HepG2 (cell line): Measurements from ENCODE around the gene MT1F. TPM values are rescaled to one million over a fixed set of nuclear protein-coding genes. Genes with fewer than 3 reads are reported as not detected.

Experiments used
- CBFB ChIP-seq: sonication (generic); formaldehyde crosslinking; IDR thresholded peaks from 2 replicates; pipeline ENCODE4 v1.4.0; 2020; ENCODE audit warnings: missing genetic modification reagents
- HNF1A ChIP-seq, 2 experiments: sonication (generic) in 1 of 2; formaldehyde crosslinking in 1 of 2; IDR thresholded peaks; 2 replicates each; pipeline versions ENCODE4 v1.4.0 to v1.6.1; 2016 to 2020; ENCODE audit warnings: borderline replicate concordance in 1 of 2, low read depth in 1 of 2, mild to moderate bottlenecking in 1 of 2, missing genetic modification reagents in 1 of 2
- KDM3A ChIP-seq: IDR thresholded peaks from 2 replicates; pipeline ENCODE4 v1.6.1; 2018; ENCODE audit warnings: low read depth, missing compliant biosample characterization
- POLR2AphosphoS5 ChIP-seq: IDR thresholded peaks from 2 replicates; pipeline ENCODE4 v1.6.1; 2012; ENCODE audit warnings: low read depth, low read length
- RCOR2 ChIP-seq: IDR thresholded peaks from 2 replicates; pipeline ENCODE4 v1.6.1; 2016; ENCODE audit warnings: missing biosample characterization, missing genetic modification reagents
- RNF219 ChIP-seq: sonication (generic); formaldehyde crosslinking; IDR thresholded peaks from 2 replicates; pipeline ENCODE4 v1.5.0; 2020; ENCODE audit warnings: mild to moderate bottlenecking, missing genetic modification reagents
- SP1 ChIP-seq, 2 experiments: fragments of 450-650 bp in 1 of 2; sonication (generic) in 1 of 2; formaldehyde crosslinking in 1 of 2; IDR thresholded peaks; 2 replicates each; pipeline versions ENCODE4 v1.4.0 to v1.6.1; 2016 to 2020; ENCODE audit warnings: missing genetic modification reagents in 1 of 2
- SRY ChIP-seq: sonication (generic); formaldehyde crosslinking; IDR thresholded peaks from 2 replicates; pipeline ENCODE4 v1.8.0; 2022; ENCODE audit warnings: mild to moderate bottlenecking, missing genetic modification reagents
- TEAD2 ChIP-seq: sonication (generic); formaldehyde crosslinking; IDR thresholded peaks from 2 replicates; pipeline ENCODE4 v1.9.0; 2021; ENCODE audit warnings: missing genetic modification reagents
- XRCC5 ChIP-seq: fragments of 200-400 bp; formaldehyde crosslinking; optimal IDR thresholded peaks from 2 replicates; pipeline ENCODE3; 2017; ENCODE audit warnings: mild to moderate bottlenecking, low read length
- ZBTB38 ChIP-seq: sonication (generic); formaldehyde crosslinking; IDR thresholded peaks from 2 replicates; pipeline ENCODE4 v1.5.1; 2020; ENCODE audit warnings: mild to moderate bottlenecking, missing genetic modification reagents
- ZBTB46 ChIP-seq: sonication (generic); formaldehyde crosslinking; IDR thresholded peaks from 2 replicates; pipeline ENCODE4 v1.4.0; 2020; ENCODE audit warnings: mild to moderate bottlenecking, missing genetic modification reagents, borderline replicate concordance
- ZNF17 ChIP-seq: sonication (generic); formaldehyde crosslinking; IDR thresholded peaks from 2 replicates; pipeline ENCODE4 v1.5.0; 2020; ENCODE audit warnings: mild to moderate bottlenecking, missing genetic modification reagents
- ZNF572 ChIP-seq: sonication (generic); formaldehyde crosslinking; IDR thresholded peaks from 2 replicates; pipeline ENCODE4 v1.5.1; 2020; ENCODE audit warnings: mild to moderate bottlenecking, missing genetic modification reagents
- ZNF576 ChIP-seq: sonication (generic); formaldehyde crosslinking; IDR thresholded peaks from 2 replicates; pipeline ENCODE4 v1.4.0; 2020; ENCODE audit warnings: mild to moderate bottlenecking, missing genetic modification reagents
- ZNF597 ChIP-seq: sonication (generic); formaldehyde crosslinking; IDR thresholded peaks from 2 replicates; pipeline ENCODE4 v1.5.0; 2020; ENCODE audit warnings: missing genetic modification reagents
- ZNF772 ChIP-seq: sonication (generic); formaldehyde crosslinking; IDR thresholded peaks from 2 replicates; pipeline ENCODE4 v1.5.0; 2020; ENCODE audit warnings: mild to moderate bottlenecking, missing genetic modification reagents
- ZSCAN12 ChIP-seq: sonication (generic); formaldehyde crosslinking; IDR thresholded peaks from 2 replicates; pipeline ENCODE4 v1.9.0; 2021; ENCODE audit warnings: mild to moderate bottlenecking, missing genetic modification reagents
- polyA plus RNA-seq, 8 experiments: library from polyadenylated mRNA; depleted of rRNA in 3 of 8; stranded (reverse) in 7 of 8; unstranded in 1 of 8; fragments of >200 nt; fragmentation: Illumina TruSeq in 4 of 8; extraction: Trizol in 4 of 8; gene quantifications; 2 replicates each; pipeline versions ENCODE4 v1.2.1 to v1.2.3, GENCODE V29; 2011 to 2016; ENCODE audit warnings: low read depth in 4 of 8, missing spikeins in 1 of 8, mixed read lengths in 1 of 8; ENCODE audit not compliant: insufficient read depth in 1 of 8
- total RNA-seq, 5 experiments: library from RNA; depleted of rRNA; stranded (reverse); fragments of >200 nt; fragmentation: Illumina TruSeq; extraction: Trizol; gene quantifications; 2 replicates each; pipeline ENCODE4 v1.2.3, GENCODE V29; 2016; ENCODE audit warnings: low read depth in 1 of 5

Gene MT1F
- total and polyA plus RNA-seq, 2 of the 13 experiments (the other 11 are each of a cell fraction or from before 2014, with no cell fraction given), result 1.9 to 169 TPM

GRCh38 chr16:56608043-56608875 lies 49.5 kb upstream of the MT1F start, which contains the start of gene MT2A (continued):
- no peak for TF ChIP-seq RNF219 (CRISPR knock-in tag)
- peak; percentile 95 for TF ChIP-seq ZNF772 (CRISPR knock-in tag)
- no peak for TF ChIP-seq ZNF576 (CRISPR knock-in tag)
- TF ChIP-seq SRY (CRISPR knock-in tag), result peak; percentile 54; the same call in 1 of the 2 replicates
- TF ChIP-seq TEAD2 (CRISPR knock-in tag), result no peak
- TF ChIP-seq RCOR2 (CRISPR knock-in tag), result peak; percentile 52; the same call in 1 of the 2 replicates
- no peak for TF ChIP-seq SP1 (IDR thresholded peaks at IDR 0.05)
- peak; percentile 67; the same call in 1 of the 2 replicates for TF ChIP-seq SP1 (CRISPR knock-in tag; IDR thresholded peaks at IDR 0.05)
- TF ChIP-seq ZNF17, result no peak
- TF ChIP-seq CBFB (CRISPR knock-in tag), result peak; percentile 78; the same call in 1 of the 2 replicates
- TF ChIP-seq HNF1A (IDR thresholded peaks at IDR 0.05; ENCODE audit: low read depth), result no peak
- TF ChIP-seq HNF1A (CRISPR knock-in tag; IDR thresholded peaks at IDR 0.05; ENCODE audit: borderline replicate concordance), result peak; percentile 37; the same call in 1 of the 2 replicates
- 0 out of 2 replicates have a peak, but pooled peaks have one; percentile 59 for TF ChIP-seq ZNF572 (CRISPR knock-in tag)
- TF ChIP-seq POLR2AphosphoS5, result peak; percentile 73
- TF ChIP-seq XRCC5, result peak; percentile 72
- TF ChIP-seq KDM3A, result peak; percentile 56; the same call in 1 of the 2 replicates
- peak; percentile 80; the same call in 1 of the 2 replicates for TF ChIP-seq ZBTB38 (CRISPR knock-in tag)
- peak; percentile 93; the same call in 1 of the 2 replicates for TF ChIP-seq ZSCAN12 (CRISPR knock-in tag)
- TF ChIP-seq ZBTB46 (CRISPR knock-in tag), result no peak
- peak; percentile 10; the same call in 1 of the 2 replicates for TF ChIP-seq ZNF597 (CRISPR knock-in tag)
